Cerebellar nuclear complex (tissue), 1 donor: ENCODE data around the gene LIME1.
"Not testable (repeated sequence)": the region's sequence is repeated elsewhere in the genome, so short reads cannot be mapped to it uniquely, and the experiment has no call there.

Experiments
- DNase-seq, 2 experiments: peaks; one replicate each; lab custom pipeline; 2025; lab: John Stamatoyannopoulos, UW

Gene LIME1

DNA sequence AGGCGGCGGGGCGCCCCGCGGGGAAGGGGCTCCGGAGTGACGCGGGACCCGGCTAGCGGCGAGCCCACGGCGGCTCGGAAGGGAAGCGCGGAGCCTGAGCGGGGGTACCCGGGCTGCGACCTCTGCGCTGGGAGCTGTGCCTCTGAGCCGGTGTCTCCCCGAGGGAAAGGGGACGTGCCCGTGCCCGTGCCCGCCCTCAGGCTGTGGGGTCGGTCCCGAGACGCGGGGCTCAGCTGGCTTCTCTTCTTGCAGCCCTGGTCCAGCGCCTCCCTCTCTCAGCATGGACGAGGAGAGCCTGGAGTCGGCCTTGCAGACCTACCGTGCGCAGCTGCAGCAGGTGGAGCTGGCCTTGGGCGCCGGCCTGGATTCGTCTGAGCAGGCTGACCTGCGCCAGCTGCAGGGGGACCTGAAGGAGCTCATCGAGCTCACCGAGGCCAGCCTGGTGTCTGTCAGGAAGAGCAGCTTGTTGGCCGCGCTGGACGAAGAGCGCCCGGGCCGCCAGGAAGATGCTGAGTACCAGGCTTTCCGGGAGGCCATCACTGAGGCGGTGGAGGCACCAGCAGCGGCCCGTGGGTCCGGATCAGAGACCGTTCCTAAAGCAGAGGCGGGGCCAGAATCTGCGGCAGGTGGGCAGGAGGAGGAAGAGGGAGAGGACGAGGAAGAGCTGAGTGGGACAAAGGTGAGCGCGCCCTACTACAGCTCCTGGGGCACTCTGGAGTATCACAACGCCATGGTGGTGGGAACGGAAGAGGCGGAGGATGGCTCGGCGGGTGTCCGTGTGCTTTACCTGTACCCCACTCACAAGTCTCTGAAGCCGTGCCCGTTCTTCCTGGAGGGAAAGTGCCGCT, 27.9 kb upstream of the LIME1 start:
- no peak for DNase-seq

DNA sequence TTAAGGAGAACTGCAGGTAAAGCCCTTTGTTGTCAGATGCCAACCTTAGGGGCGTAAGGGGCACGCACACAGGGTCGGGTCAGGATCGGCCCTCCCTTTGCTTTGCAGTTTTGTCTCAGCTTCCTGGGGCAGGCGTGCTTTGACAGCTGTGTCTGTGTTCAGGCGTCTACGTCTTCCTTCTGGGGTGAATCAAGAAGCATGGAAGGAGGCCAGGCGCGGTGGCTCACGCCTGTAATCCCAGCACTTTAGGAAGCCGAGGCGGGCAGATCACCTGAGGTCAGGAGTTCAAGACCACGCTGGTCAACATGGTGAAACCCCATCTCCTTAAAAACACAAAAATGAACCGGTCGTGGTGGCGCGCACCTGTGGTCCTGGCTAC, 27.3 kb upstream of the LIME1 start:
- no peak for DNase-seq

DNA sequence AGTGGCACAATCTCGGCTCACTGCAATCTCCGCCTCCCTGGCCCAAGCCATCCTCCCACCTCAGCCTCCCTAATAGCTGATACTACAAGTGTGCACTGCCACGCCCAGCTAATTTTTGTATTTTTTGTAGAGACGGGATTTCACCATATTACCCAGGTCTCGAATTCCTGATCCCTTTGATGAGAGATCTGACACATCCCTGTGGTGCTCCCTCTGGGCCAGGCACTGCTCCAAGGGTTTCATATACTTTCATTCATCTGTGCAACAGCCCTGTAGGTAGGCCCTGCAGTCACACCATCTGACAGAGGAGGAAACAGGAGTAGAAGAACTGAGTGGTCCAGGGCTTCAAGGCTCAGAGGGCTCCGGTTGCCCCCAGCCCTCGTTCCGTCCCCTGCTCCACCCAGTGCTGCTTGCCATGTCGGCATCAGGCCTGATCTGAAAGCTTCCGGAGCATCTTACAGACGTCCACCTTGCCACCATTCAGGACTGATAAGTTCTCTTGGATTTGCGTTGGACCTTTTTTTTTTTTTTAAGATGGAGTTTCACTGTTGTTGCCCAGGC, 25.3 kb upstream of the LIME1 start:
- no peak for DNase-seq

DNA sequence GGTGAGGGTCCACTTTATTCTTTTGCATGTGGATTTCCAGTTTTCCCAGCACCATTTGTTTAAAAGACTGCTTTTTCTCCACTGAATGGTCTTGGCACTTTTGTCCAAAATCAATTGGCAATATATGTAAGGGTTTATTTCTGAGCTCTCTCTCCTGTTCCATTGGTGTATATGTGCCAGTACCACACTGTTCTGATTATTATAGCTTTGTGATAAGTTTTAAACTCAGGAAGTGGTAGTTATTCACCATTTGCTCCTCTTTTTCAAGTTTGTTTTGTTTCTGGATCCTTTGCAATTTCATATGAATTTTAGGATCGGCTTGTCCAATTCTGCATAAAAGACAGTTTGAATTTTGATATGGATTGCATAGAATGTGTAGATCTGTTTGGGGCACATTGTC, 24.3 kb upstream of the LIME1 start:
- no peak for DNase-seq

DNA sequence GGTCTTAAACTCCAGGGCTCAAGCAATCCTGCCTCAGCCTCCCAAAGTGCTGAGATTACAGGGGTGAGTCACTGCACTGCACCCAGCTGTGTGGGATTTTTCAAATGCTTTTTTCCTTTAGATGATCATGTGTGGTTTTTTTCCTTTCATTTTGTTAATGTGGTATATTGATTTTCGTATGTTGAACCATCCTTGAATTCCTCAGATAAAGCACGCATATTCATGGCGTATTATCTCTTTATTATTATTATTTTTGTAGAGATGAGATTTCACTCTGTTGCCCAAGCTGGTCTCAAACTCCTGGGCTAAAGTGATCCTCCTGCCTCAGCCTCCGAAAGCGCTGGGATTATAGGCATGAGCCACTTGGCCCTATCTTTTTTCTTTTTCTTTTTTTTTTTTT, 21.6 kb upstream of the LIME1 start:
- no peak for DNase-seq

DNA sequence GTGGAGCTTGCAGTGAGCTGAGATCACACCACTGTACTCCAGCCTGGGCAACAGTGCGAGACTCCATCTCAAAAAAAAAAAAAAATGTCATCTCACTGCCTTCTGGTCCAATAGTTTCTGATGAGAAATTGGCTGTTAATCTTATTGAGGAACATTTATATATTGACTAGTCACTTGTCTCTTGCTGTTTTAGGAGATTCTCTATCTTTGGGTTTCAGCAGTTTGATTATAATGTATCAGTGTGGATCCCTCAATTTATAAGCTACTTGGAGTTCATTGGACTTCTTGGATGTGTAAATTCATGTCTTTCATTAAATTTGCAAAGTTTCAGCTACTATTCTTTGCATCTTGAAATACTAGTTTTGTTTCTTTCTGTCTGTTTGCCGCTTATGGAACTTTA, 17.5 kb upstream of the LIME1 start:
- no peak for DNase-seq

DNA sequence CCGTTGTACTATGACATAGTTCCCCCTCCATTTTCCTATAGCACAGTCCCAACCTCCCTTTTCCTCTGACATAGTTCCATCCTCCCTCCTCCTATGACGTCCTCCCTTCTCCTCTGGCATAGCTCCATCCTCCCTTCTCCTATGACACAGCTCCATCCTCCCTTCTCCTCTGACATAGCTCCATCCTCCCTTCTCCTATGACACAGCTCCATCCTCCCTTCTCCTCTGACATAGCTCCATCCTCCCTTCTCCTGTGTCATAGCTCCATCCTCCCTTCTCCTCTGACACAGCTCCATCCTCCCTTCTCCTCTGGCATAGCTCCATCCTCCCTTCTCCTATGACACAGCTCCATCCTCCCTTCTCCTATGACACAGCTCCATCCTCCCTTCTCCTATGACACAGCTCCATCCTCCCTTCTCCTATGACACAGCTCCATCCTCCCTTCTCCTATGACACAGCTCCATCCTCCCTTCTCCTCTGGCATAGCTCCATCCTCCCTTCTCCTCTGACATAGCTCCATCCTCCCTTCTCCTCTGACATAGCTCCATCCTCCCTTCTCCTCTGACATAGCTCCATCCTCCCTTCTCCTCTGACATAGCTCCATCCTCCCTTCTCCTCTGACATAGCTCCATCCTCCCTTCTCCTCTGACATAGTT, 13.4 kb upstream of the LIME1 start:
- DNase-seq, result not testable (repeated sequence)

DNA sequence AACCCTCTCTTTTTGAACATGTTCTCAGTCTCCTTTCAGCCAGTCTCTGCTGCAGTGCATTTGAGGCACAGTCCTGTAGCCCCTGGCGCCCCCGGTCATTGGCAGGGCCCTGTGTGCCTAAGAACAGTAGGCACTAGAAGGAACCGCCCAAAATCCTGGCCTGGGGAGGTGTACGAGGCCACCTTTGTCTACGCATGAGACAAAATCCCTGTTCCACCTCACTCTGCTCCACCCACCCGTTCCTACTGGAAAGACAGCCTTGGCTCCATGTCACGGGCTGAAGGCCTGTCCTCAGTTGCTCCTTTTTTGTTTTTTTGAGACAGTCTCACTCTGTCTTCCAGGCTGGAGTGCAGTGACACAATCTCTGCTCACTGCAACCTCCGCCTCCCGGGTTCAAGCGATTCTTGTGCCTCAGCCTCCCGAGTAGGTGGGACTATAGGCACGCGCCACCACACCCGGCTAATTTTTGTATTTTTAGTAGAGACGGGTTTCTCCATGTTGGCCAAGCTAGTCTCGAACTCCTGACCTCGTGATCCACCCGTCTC, 6.2 kb upstream of the LIME1 start:
- DNase-seq, result not testable (repeated sequence)

DNA sequence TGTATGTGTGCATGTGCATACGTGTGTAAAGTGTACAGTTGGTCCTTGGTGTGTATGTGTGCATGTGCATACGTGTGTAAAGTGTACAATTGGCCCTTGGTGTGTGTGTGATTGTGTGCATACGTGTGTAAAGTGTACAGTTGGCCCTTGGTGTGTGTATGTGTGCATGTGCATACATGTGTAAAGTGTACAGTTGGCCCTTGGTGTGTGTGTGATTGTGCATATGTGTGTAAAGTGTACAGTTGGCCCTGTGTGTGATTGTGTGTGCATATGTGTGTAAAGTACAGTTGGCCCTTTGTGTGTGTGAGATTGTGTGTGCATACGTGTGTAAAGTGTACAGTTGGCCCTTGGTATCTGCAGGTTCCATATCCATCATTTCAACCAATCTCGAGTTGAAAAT, 5.1 kb upstream of the LIME1 start:
- no peak for DNase-seq

DNA sequence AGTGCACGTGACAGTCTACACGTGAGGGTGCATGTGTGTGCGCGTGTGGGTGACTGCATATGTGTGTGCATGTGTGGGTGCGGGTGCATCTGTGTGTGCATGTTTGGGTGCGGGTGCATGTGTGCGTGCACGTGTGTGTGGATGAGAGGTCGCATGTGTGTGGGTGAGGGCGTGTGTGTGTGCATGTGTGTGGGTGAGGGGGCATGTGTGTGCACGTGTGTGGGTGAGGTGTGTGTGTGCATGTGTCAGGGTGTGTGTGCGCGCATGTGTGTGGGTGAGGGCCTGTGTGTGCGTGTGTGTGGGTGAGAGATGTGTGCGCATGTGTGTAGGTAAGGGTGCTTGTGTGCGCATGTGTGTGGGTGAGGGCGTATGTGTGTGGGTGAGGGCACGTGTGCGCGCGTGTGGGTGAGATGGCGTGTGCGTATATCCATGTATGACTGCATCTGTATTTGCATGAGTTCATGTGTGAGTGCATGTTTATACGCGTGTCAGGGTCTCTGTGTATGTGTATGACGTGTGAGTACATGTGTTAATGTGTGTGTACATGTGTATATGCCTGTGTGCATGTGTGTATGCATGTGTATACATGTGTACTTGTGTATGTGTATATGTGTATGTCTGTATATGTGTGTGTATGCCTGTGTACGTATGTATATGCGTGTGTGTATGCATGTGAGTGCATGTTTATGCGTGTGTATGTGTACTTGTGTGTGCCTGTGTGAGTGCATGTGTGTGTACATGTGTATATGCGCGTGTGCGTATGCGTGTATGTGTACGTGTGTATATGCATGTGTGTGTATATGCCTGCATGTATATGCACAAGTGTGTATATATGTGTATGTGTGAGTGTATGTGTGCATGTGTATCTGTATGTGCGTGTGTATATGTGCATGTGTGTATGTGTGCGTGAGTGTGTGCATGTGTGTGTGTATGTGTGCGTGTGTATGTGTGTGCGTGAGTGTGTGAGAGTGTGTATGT, 4.1 kb upstream of the LIME1 start:
- no peak for DNase-seq

DNA sequence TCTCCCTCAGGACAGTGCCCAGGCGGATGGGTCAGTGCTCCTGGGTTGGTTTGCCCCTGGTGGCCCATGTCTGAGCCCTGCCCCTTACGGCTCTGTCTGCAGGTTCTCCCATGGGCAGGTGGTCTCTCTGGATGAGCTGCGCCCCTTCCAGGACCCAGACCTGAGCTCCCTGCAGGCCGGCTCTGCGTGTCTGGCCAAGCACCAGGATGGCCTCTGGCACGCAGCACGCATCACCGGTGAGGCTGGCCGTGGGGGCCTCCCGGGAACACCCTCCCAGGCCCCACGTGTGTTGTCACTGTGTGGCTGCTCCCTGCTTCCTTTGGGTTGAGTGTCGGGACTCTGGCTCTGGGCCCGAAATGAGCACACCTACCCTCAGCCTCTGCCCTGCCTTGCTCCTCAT, 3.3 kb upstream of the LIME1 start:
- no peak for DNase-seq

DNA sequence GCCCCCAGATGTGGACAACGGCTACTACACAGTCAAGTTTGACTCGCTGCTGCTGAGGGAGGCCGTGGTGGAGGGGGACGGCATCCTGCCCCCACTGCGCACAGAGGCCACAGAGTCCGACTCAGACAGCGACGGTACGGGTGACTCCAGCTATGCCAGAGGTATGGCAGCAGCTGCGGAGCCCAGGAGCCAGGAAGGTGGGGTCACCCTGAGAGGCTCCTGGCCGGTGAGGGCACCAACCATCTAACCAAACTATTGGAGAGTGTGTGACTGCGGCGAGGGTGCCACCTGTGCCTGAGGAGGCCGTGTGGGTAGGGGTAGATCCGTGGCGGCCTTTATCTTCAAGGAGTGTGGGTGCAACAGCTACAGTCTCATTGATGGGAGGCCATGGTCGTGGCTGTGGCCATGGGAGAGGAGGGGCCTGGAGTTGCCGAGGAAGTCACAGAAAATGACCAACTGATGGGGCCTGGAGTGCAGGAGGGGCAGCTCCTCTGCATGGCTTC, 2.8 kb upstream of the LIME1 start:
- no peak for DNase-seq

DNA sequence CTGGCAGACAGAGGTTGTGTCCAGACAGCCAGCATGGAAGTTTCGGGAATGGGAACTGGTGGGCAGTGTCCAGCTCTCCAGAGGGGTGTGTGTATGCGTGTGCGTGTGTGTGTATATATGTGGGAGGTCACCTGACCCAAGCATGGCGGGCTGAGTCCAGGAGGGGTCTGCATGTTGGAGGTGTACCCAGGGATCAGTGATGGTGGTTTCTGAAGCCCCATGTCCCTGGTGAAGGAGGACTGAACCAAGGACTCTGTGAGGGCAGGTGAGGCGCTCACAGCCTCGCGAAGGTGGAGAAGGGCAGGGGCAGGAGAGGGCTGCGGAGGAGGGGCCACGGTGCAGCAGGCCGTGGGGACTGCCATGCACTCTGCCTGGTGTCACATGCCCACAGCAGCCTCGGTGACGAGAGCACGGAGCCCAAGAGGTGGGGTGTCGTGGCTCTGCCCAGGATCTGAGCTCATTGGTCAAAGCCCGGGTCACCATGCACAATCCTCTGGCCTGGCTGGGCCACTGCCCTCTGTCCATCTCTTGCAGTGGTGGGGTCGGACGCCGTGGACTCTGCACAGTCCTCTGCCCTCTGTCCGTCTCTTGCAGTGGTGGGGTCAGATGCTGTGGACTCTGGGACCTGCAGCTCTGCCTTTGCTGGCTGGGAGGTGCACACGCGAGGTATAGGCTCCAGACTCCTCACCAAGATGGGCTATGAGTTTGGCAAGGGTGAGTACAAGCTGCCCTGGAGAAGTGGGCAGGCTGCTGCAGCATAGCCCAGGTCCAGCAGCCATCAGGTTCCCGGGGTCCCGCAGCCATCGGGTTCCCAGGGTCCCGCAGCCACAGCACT, 2.1 kb upstream of the LIME1 start:
- DNase-seq, result no peak

DNA sequence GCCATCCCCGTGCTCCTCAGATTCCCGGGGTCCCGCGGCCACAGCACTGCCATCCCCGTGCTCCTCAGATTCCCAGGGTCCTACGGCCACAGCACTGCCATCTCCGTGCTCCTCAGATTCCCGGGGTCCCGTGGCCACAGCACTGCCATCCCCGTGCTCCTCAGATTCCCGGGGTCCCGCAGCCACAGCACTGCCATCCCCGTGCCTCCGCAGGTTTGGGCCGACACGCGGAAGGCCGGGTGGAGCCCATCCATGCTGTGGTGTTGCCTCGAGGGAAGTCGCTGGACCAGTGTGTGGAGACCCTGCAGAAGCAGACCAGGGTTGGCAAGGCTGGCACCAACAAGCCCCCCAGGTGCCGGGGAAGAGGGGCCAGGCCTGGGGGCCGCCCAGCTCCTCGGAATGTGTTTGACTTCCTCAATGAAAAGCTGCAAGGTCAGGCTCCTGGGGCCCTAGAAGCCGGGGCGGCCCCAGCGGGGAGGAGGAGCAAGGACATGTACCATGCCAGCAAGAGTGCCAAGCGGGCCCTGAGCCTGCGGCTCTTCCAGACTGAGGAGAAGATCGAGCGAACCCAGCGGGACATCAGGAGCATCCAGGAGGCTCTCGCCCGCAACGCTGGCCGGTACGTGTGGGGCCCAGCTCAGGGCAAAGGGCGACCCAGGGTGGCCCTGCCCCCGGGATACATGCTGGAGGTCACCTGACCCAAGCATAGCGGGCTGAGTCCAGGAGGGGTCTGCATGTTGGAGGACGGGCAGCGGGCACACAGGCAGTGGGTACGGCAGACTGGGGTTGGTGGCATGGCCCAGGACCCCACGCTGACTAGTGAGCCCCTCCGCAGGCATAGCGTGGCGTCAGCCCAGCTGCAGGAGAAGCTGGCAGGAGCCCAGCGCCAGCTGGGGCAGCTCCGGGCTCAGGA, 1.3 kb upstream of the LIME1 start:
- DNase-seq, result no peak

DNA sequence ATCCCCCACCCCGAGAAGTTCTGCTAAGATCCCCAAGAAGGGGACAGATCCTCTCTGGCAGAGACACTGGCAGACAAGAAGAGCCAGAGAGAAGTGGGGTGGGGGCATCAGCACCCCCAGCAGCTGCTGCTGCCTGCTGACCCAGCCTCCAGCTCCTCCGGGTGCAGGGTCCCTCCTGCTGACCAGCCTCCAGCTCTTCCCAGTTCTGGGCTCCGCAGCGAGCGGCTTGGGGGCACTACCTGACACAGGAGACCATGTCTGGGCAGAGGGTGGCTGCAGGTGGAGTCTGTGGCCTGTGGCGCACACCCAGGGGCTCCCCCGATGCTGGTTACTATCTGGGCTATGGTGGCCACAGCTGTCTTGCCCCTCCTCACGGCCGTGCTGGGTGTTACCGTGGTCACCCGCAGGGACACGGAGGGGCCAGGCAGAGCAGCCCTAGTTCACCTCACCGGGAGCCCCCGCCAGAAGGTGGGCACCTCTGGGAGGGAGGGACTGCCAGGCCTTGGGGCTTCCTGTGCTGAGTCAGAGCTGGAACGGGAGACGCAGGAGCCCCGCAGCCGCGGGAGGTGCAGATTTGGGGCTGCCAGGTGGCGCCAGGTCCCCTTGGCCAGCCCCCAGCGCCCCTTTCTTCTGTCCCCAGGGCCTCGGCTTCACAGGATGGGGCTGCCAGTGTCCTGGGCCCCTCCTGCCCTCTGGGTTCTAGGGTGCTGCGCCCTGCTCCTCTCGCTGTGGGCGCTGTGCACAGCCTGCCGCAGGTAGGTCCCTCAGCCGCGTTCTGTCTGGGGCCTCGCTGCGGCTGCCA, 630 bp downstream of the LIME1 start:
- no peak for DNase-seq

DNA sequence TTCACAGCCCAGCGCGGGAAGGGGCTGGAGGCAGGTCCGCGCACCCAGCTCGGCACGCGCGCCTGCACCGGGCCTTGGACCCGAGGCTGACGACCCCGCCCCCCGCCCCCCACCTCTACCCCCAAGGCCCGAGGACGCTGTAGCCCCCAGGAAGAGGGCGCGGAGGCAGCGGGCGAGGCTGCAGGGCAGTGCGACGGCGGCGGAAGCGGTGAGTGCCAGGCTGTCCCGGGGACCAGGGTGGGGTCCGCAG, 1.2 kb downstream of the LIME1 start:
- no peak for DNase-seq

DNA sequence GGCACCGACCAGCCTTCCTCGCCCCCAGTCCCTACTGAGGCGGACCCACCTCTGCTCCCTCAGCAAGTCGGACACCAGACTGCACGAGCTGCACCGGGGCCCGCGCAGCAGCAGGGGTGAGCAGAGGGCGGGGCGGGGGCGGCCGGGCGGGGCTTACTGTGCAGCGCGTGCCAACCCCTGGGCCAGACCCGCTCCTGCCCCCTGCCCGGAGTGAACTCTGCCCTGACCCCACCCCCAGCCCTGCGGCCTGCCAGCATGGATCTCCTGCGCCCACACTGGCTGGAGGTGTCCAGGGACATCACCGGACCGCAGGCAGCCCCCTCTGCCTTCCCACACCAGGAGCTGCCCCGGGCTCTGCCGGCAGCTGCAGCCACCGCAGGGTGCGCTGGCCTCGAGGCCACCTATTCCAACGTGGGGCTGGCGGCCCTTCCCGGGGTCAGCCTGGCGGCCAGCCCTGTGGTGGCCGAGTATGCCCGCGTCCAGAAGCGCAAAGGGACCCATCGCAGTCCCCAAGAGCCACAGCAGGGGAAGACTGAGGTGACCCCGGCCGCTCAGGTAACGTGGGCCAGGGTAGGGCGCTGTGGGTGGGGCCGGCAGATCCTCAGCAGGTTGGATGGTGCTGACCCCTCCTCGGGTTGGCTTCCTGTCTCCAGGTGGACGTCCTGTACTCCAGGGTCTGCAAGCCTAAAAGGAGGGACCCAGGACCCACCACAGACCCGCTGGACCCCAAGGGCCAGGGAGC, 1.7 kb downstream of the LIME1 start:
- DNase-seq, result no peak

DNA sequence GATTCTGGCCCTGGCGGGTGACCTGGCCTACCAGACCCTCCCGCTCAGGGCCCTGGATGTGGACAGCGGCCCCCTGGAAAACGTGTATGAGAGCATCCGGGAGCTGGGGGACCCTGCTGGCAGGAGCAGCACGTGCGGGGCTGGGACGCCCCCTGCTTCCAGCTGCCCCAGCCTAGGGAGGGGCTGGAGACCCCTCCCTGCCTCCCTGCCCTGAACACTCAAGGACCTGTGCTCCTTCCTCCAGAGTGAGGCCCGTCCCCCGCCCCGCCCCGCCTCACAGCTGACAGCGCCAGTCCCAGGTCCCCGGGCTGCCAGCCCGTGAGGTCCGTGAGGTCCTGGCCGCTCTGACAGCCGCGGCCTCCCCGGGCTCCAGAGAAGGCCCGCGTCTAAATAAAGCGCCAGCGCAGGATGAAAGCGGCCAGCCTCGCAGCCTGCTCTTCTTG, 2.2 kb downstream of the LIME1 start:
- DNase-seq, result no peak
